Neutrophil (primary cell): ENCODE data around the gene LTN1.
A peak's percentile ranks its signal among the peaks of the same experiment; 100 is the strongest.
"Not testable (repeated sequence)": the region's sequence is repeated elsewhere in the genome, so short reads cannot be mapped to it uniquely, and the experiment has no call there.

Experiments used
- H3K27ac ChIP-seq: fragments of 200-600 bp; sonication (generic); 2 replicates; pipeline ENCODE4 v1.5.1; 2016; ENCODE audit warnings: mild to moderate bottlenecking, moderate library complexity
- H3K27me3 ChIP-seq: fragments of 200-600 bp; sonication (generic); 2 replicates; pipeline ENCODE4 v1.6.0; 2016; ENCODE audit warnings: mild to moderate bottlenecking
- H3K36me3 ChIP-seq: fragments of 200-600 bp; sonication (generic); 2 replicates; pipeline ENCODE4 v1.5.1; 2017
- H3K4me1 ChIP-seq, 2 experiments: fragments of 200-600 bp in 1 of 2; sonication (generic) in 1 of 2; 1 replicate in 1 of 2; 2 replicates in 1 of 2; pipeline versions ENCODE4 v1.5.1 to v1.6.1; 2013 to 2016; ENCODE audit warnings: low read depth in 1 of 2, low read length in 1 of 2, mild to moderate bottlenecking in 1 of 2, moderate library complexity in 1 of 2; ENCODE audit not compliant: control insufficient read depth in 1 of 2, insufficient read depth in 1 of 2
- H3K4me3 ChIP-seq, 2 experiments: fragments of 200-600 bp in 1 of 2; sonication (generic) in 1 of 2; 1 replicate in 1 of 2; 2 replicates in 1 of 2; pipeline ENCODE4 v1.5.1; 2013 to 2016; ENCODE audit warnings: low read depth in 1 of 2, low read length in 1 of 2, mild to moderate bottlenecking in 1 of 2, moderate library complexity in 1 of 2
- H3K9me3 ChIP-seq: fragments of 200-600 bp; sonication (generic); 2 replicates; pipeline ENCODE4 v1.5.1; 2016
- CTCF ChIP-seq: fragments of 200-600 bp; sonication (generic); IDR thresholded peaks from 2 replicates; pipeline ENCODE4 v1.5.1; 2016; ENCODE audit warnings: antibody characterized with exemption

LTN1 gene

GRCh38 chr21:29002442-29003144 lies 9.9 kb upstream of the LTN1 start:
- Histone ChIP-seq H3K27me3 (no peaks in the 10 kb centered on the region), H3K27ac (peak overlapping the region; percentile 77), H3K36me3 (no peaks in the 10 kb centered on the region), H3K4me3 (peak overlapping the region; percentile 75 to 77), H3K4me1 (peaks cover 15 to 17% of the 10 kb centered on the region in 2 experiments), H3K9me3 (no peaks in the 10 kb centered on the region)
- no peak for TF ChIP-seq CTCF

- Histone ChIP-seq H3K4me3 (peak overlapping the region; percentile 91 to 96), H3K9me3 (no peaks in the 10 kb centered on the region), H3K36me3 (peaks cover 3% of the 10 kb centered on the region), H3K27ac (peak overlapping the region; percentile 95), H3K27me3 (no peaks in the 10 kb centered on the region), H3K4me1 (peaks cover 22 to 23% of the 10 kb centered on the region in 2 experiments)
- TF ChIP-seq CTCF: no peak
Observed at GRCh38 chr21:28993293-28993629, 584 bp upstream of the LTN1 start.

- Histone ChIP-seq H3K27me3 (no peaks in the 10 kb centered on the region), H3K9me3 (no peaks in the 10 kb centered on the region), H3K4me3 (peak overlapping the region; percentile 91 to 96), H3K4me1 (peaks cover 22 to 23% of the 10 kb centered on the region in 2 experiments), H3K36me3 (peaks cover 3% of the 10 kb centered on the region), H3K27ac (peak overlapping the region; percentile 95)
- no peak for TF ChIP-seq CTCF
Observed at GRCh38 chr21:28991861-28992525, 684 bp downstream of the LTN1 start.

- H3K27ac ChIP-seq, H3K9me3 ChIP-seq, H3K27me3 ChIP-seq, H3K4me3 ChIP-seq: not testable (repeated sequence)
- Histone ChIP-seq H3K4me1 (peaks cover 20% of the 10 kb centered on the region in 2 experiments), H3K36me3 (peaks cover 28% of the 10 kb centered on the region)
Observed at GRCh38 chr21:28988146-28988545, 4.5 kb downstream of the LTN1 start.

GRCh38 chr21:28986677-28987076 lies 6.0 kb downstream of the LTN1 start:
- no peak overlapping the region for H3K27ac ChIP-seq
- no peak for TF ChIP-seq CTCF
- H3K36me3 ChIP-seq: peaks cover 43% of the 10 kb centered on the region

GRCh38 chr21:28982637-28983036 lies 10.0 kb downstream of the LTN1 start:
- Histone ChIP-seq H3K27ac (no peak overlapping the region), H3K36me3 (peaks cover 77% of the 10 kb centered on the region), H3K9me3 (no peaks in the 10 kb centered on the region), H3K4me1 (no peaks in the 10 kb centered on the region), H3K4me3 (no peak overlapping the region), H3K27me3 (no peaks in the 10 kb centered on the region)
- TF ChIP-seq CTCF: no peak

More at GRCh38 chr21:28986677-28987076, 6.0 kb downstream of the LTN1 start:
- Histone ChIP-seq H3K4me3 (no peak overlapping the region), H3K4me1 (peaks cover 8 to 10% of the 10 kb centered on the region in 2 experiments), H3K9me3 (no peaks in the 10 kb centered on the region), H3K27me3 (no peaks in the 10 kb centered on the region)
